ENCODE measurements around the gene APOH. TPM values are rescaled to one million over a fixed set of nuclear protein-coding genes. Genes with fewer than 3 reads are reported as not detected.
"Not testable (repeated sequence)": the region's sequence is repeated elsewhere in the genome, so short reads cannot be mapped to it uniquely, and the experiment has no call there.

Gene APOH
- total RNA-seq: not detected

GRCh38 chr17:66228887-66229782 is at the start of gene APOH:
Gene APOH (minus strand): TSS chr17:66229415. CDS start chr17:66229379, 36 bp downstream.
- no peak for DNase-seq (ENCODE audit: low read depth in 2 of 3, low spot score in 2 of 3)

- no peak for DNase-seq (ENCODE audit: low read depth in 2 of 3, low spot score in 2 of 3)
Observed at GRCh38 chr17:66277191-66277590, 48.0 kb upstream of the APOH start.

GRCh38 chr17:66276328-66276937 is 47.2 kb upstream of the APOH start:
- no peak for DNase-seq (ENCODE audit: low read depth in 2 of 3, low spot score in 2 of 3)

DNA sequence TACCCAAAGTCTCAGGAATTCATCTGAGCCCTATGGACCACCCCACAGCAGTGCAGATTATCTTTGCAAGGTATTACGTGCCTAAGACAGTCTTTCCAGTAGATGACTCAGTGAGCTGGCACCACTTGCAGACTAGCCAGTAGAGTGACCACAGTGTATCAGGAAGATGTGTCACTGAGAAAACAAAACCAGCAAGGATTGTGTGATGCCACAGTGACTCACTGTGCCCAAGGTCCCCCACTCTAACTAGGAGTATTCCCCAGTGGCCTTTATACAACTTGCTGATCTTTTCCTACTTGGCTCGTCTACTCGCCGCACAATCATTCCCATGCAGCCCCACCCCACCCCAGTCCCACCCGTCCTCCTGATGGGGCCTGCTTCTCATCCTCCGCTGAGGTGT is 46.4 kb upstream of the APOH start:
- DNase-seq (ENCODE audit: low read depth in 2 of 3, low spot score in 2 of 3): no peak

DNA sequence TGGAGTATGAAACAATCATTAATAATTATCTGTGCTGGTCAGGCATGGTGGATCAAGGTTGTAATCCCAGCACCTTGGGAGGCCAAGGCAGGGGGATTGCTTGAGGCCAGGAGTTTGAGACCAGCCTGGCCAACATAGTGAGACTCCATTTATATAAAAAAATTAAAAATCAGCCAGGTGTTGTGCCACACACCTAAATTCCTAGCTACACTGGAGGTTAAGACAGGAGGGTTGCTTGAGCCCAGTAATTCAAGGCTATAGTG is 44.3 kb upstream of the APOH start:
- no peak for DNase-seq (ENCODE audit: low read depth in 2 of 3, low spot score in 2 of 3)

GRCh38 chr17:66272811-66273585 is 43.8 kb upstream of the APOH start:
- DNase-seq (ENCODE audit: low read depth in 2 of 3, low spot score in 2 of 3): no peak

DNA sequence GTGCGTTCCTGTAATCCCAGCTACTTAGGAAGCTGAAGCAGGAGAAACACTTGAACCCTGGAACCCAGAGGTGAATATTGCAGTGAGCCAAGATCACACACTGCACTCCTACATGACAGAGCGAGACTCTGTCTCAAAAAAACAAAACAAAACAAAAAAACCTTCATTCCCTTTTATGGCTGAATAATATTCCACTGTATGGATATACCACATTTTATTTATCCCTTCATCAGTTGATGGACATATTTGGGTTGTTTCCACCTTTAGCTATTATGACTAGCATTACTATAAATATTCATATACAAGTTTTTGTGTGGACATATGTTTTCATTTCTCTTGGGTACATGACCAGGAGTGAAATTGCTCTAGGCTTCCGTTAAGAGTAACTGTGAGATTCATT is 42.3 kb upstream of the APOH start:
- DNase-seq (ENCODE audit: low read depth in 2 of 3, low spot score in 2 of 3): no peak

DNA sequence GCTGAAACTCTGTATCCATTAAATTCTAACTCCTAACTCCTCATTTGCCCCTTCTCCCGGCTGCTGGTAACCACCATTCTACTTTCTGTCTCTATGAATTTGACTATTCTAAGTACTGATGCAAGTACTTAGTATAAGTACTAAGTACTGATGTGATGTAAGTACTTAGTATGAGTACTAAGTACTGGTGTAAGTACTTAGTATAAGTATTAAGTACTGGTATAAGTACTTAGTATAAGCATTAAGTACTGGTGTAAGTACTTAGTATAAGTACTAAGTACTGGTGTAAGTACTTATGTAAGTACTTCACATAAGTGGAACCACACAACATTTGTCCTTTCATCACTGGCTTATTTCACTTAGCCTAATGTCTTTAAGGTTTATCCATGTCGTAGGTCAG is 40.9 kb upstream of the APOH start:
- DNase-seq (ENCODE audit: low read depth in 2 of 3, low spot score in 2 of 3): no peak

DNA sequence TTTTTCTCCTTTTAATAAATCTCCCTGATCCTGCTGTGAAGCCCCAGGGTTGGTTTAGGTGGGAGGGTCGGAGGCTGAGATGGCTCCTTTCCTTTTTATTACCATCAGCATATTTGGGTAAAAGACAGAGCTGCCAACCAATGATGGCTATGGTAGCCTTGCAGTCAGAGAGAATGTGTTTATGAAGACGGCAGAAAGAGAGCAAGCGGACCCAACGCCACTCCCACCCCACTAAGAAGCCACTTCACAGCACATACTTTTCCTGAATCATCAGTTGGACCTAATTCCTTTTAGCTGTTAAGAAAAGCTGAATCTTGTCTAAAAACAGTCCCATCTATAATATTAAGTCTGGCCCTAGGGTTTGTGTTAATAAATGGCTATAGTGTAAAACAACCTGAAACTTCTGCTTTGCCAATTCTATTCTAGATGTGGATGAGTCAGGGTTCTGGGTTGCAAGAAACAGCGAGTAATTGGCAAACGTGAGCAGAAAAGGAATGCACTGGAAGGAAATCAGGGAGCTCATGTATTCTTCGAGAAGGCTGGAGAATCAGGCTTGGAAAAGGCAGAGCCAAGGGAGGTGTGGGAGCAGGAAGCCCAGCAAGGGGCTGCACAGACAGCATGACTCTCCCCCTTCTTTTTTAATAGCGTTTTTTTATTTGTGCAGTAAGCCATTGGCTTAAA is 39.2 kb upstream of the APOH start:
- no peak for DNase-seq (ENCODE audit: low read depth in 2 of 3, low spot score in 2 of 3)

- DNase-seq (ENCODE audit: low read depth in 2 of 3, low spot score in 2 of 3): no peak
Observed at GRCh38 chr17:66264696-66265095, 35.5 kb upstream of the APOH start.

DNA sequence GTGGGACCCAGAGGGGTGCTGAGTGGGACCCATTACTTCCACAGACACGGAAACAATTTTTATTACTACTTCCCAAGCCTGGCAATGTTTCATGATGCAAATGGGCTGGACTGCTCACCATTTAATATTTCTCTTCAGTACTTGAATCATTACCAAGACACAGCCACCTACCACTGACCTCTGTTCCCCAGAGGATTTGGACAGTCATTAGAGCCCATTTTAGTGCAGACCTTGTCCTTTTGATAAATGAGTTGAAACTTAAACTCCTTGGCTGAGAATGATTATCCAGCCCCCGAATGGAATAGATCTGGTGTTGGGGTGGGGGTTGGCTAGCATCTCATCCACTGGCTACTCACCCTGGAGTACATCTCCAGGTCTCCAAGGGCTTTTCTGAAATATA is 33.6 kb upstream of the APOH start:
- DNase-seq (ENCODE audit: low read depth in 2 of 3, low spot score in 2 of 3): no peak

- no peak for DNase-seq (ENCODE audit: low read depth in 2 of 3, low spot score in 2 of 3)
Observed at GRCh38 chr17:66260688-66261087, 31.5 kb upstream of the APOH start.

DNA sequence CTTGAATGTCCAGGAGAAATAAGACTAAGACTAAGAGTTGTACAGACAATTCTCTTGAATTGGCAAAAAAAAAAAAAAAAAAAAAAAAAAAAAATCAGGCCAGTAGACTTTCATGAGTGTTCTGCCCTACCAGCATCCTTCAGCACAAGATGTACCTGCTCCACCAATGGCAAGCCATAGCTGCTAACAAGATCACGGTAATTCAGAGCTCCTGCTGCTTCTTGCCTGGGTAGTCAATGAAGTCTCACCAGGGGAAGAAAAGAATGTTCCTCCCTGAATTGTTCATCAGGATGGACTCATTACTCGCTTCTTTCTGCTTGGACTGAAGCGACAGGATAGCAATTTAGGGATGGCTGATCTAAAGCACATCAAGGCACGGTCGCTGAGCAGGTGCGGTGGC is 31.1 kb upstream of the APOH start:
- no peak for DNase-seq (ENCODE audit: low read depth in 2 of 3, low spot score in 2 of 3)

DNA sequence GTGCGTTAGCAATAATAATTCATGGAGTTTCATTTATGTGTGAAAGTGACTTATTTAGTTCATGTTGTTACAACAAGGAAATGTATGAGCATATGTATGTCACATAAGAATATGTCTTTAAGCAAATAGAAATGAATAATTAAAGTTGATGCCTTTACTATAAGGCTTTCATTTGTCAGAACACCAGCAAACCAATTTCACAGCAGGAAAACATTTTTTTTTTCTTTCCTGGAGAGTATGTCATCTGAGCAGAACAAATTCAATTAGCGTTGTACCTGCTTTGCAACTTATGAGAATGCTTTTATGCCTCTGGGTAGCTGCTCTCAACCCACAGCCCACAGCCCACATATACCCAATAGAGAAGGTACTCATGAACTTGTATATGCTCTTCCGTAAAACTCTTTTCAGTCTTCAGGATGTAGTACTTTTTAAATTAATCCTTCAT is 26.3 kb upstream of the APOH start:
- no peak for DNase-seq (ENCODE audit: low read depth in 2 of 3, low spot score in 2 of 3)

DNA sequence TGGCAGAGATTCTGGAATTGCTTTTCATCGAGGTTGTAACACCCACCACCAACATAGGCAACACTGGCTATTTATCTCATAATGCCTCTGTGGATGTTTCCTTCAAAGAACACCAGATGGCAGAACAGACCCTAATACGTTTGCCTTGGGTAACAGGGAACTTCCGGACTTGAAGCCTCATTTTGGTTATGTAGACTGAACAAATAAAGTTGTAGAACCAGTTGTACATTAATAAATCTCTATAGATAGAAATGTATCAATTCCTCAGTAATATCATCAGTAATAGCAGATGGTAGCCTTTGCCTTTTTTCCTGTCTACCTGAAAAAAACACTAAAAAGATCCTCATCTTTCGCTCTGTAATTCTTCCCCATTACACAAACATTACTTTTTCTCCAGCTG is 25.9 kb upstream of the APOH start:
- DNase-seq (ENCODE audit: low read depth in 2 of 3, low spot score in 2 of 3): peak; percentile 37 to 88 (median 63)

DNA sequence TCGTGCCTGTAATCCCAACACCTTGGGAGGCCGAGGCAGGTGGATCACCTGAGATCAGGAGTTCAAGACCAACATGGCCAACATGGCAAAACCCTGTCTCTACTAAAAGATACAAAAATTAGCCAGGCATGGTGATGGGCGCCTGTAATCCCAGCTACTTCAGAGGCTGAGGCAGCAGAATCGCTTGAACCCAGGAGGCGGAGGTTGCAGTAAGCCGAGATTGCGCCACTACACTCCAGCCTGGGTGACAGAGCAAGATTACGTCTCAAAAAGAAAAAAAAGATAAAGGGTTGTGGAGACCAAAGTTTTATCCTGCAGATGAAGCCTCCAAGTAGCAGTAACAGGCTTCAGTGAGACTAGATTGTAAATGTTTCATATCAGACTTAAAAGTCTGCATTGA is 24.2 kb upstream of the APOH start:
- DNase-seq (ENCODE audit: low read depth in 2 of 3, low spot score in 2 of 3): not testable (repeated sequence)

DNA sequence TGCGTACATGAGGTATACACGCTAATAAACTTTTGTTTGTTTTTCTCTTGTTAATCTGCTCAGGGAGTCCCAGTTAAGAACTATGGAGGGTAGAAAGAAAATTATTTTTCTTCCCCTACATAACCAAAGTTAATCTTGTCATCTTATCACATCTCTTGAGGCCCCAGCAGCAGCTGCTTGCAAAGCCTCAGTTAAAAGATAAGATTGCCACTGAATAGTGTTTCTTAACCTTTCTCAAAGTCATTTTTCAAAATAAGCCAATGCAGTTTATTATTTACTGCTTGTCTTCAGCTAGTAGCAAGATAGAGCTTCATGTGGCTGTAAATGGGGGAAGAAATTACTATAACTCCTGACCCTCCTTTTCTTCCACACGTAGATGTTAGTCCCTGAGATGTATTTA is 21.5 kb upstream of the APOH start:
- no peak for DNase-seq (ENCODE audit: low read depth in 2 of 3, low spot score in 2 of 3)

- DNase-seq (ENCODE audit: low read depth in 2 of 3, low spot score in 2 of 3): no peak
Observed at GRCh38 chr17:66248285-66248684, 19.1 kb upstream of the APOH start.

GRCh38 chr17:66241839-66242238 is 12.6 kb upstream of the APOH start:
- DNase-seq (ENCODE audit: low read depth in 2 of 3, low spot score in 2 of 3): no peak

DNA sequence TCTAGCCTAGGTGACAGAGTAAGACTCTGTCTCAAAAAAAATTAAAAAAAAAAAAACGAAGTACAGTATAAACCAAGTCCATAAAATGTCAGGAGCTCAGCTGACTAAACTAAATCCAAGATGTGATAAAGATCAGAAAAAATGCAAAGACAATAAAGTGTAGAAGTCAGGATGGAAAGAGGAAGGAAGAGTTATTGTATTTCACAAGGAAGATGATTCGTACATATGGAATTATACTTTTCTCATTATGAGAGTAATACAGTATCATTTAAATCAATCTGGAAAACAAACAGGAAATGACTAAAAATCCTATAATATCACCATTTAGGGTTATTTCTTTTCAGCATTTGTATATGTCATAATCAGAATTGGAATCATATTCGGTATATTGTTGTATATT is 11.4 kb upstream of the APOH start:
- DNase-seq (ENCODE audit: low read depth in 2 of 3, low spot score in 2 of 3): no peak

DNA sequence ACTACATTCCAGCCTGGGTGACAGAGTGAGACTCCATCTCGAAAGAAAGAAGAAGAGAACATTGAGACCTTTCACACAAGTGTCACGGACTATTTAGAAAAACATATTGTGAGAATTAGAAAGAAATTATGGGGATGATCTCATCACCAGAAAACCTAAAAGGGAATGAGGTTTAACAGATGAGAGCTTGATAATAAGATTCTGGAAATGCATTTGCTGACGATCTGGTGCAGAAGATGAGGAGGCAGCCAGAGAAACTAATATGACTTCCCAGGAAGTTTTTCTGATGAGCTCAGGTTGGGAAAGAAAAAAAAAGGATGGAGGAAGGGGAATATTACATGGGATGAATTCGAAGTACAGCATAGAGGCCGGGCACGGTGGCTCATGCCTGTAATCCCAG is 10.8 kb upstream of the APOH start:
- no peak for DNase-seq (ENCODE audit: low read depth in 2 of 3, low spot score in 2 of 3)

All from hematopoietic multipotent progenitor cell (in vitro differentiated cells).